HEK293 (cell line): ENCODE measurements around the gene BABAM1.

Experiments used
- CTCF ChIA-PET: fragments of 350-600 bp; formaldehyde crosslinking; extraction: SDS; loops from one replicate; lab custom pipeline; 2021; ENCODE audit warnings: antibody characterized with exemption; lab: Yijun Ruan, JAX
- POLR2A ChIA-PET: fragments of 300-600 bp; formaldehyde crosslinking; extraction: SDS; loops from one replicate; lab custom pipeline; 2020; ENCODE audit warnings: antibody characterized with exemption, inconsistent platforms; lab: Yijun Ruan, JAX
- H3K27ac ChIP-seq: fragments of 200-500 bp; sonication (Bioruptor generic); 2 replicates; pipeline ENCODE4 v1.5.1; 2014; ENCODE audit warnings: low read depth, low read length, control low read depth, inconsistent platforms; ENCODE audit errors: extremely low read depth
- H3K36me3 ChIP-seq, 2 experiments: fragments of 200-500 bp in 1 of 2; sonication (Bioruptor generic) in 1 of 2; 1 replicate in 1 of 2; 2 replicates in 1 of 2; pipeline ENCODE4 v1.5.1; 2014 to 2017; ENCODE audit warnings: inconsistent platforms in 2 of 2, low read length in 2 of 2; ENCODE audit not compliant: control insufficient read depth in 2 of 2, insufficient read depth in 1 of 2
- H3K4me1 ChIP-seq: fragments of 200-500 bp; sonication (Bioruptor generic); 2 replicates; pipeline ENCODE4 v1.5.1; 2014; ENCODE audit warnings: mild to moderate bottlenecking, low read length, inconsistent platforms; ENCODE audit not compliant: control insufficient read depth, insufficient read depth
- H3K4me3 ChIP-seq: 2 replicates; pipeline ENCODE4 v1.5.1; 2011; ENCODE audit warnings: low read depth, mild to moderate bottlenecking, control low read depth, low read length, moderate library complexity
- H3K9me3 ChIP-seq: fragments of 200-500 bp; sonication (Bioruptor generic); 2 replicates; pipeline ENCODE4 v1.5.1; 2014; ENCODE audit warnings: low read depth, low read length, inconsistent platforms; ENCODE audit not compliant: control insufficient read depth, insufficient read depth
- GLIS1 ChIP-seq: fragments of 450-650 bp; formaldehyde crosslinking; IDR thresholded peaks from 2 replicates; pipeline ENCODE4 v1.5.1; 2016; ENCODE audit warnings: missing biosample characterization, missing genetic modification characterization
- GLIS2 ChIP-seq: fragments of 450-650 bp; formaldehyde crosslinking; IDR thresholded peaks from 2 replicates; pipeline ENCODE4 v1.5.1; 2016; ENCODE audit warnings: missing biosample characterization, missing genetic modification characterization
- IKZF3 ChIP-seq: fragments of 450-650 bp; IDR thresholded peaks from 2 replicates; pipeline ENCODE4 v1.5.0; 2018; ENCODE audit warnings: missing biosample characterization, mild to moderate bottlenecking, missing genetic modification characterization, moderate library complexity
- KLF16 ChIP-seq: fragments of 450-650 bp; formaldehyde crosslinking; IDR thresholded peaks from 2 replicates; pipeline ENCODE4 v1.5.1; 2017; ENCODE audit warnings: missing biosample characterization, missing genetic modification characterization
- OSR2 ChIP-seq: fragments of 450-650 bp; formaldehyde crosslinking; IDR thresholded peaks from 2 replicates; pipeline ENCODE4 v1.5.1; 2016; ENCODE audit warnings: missing biosample characterization, missing genetic modification characterization
- PRDM10 ChIP-seq: fragments of 450-650 bp; formaldehyde crosslinking; IDR thresholded peaks from 2 replicates; pipeline ENCODE4 v1.5.1; 2016; ENCODE audit warnings: missing biosample characterization, missing genetic modification characterization
- PRDM4 ChIP-seq: fragments of 450-650 bp; formaldehyde crosslinking; IDR thresholded peaks from 2 replicates; pipeline ENCODE4 v1.5.1; 2017; ENCODE audit warnings: missing biosample characterization, missing genetic modification characterization
- SCRT1 ChIP-seq: fragments of 450-650 bp; formaldehyde crosslinking; IDR thresholded peaks from 2 replicates; pipeline ENCODE4 v1.5.1; 2016; ENCODE audit warnings: missing biosample characterization, missing genetic modification characterization, borderline replicate concordance
- SCRT2 ChIP-seq: fragments of 450-650 bp; formaldehyde crosslinking; IDR thresholded peaks from 2 replicates; pipeline ENCODE4 v1.5.1; 2016; ENCODE audit warnings: missing biosample characterization, missing genetic modification characterization
- TCF7L2 ChIP-seq: IDR thresholded peaks from 2 replicates; pipeline ENCODE4 v1.6.1; 2011; ENCODE audit warnings: low read depth, mild to moderate bottlenecking, inconsistent platforms, low read length, moderate library complexity, borderline replicate concordance
- ZBTB26 ChIP-seq: fragments of 450-650 bp; formaldehyde crosslinking; optimal IDR thresholded peaks from 2 replicates; pipeline ENCODE3; 2016; ENCODE audit warnings: missing biosample characterization, mild to moderate bottlenecking, missing genetic modification characterization
- ZBTB6 ChIP-seq: fragments of 450-650 bp; formaldehyde crosslinking; IDR thresholded peaks from 2 replicates; pipeline ENCODE4 v1.5.1; 2017; ENCODE audit warnings: missing biosample characterization, missing genetic modification characterization
- ZEB2 ChIP-seq: fragments of 450-650 bp; formaldehyde crosslinking; IDR thresholded peaks from 2 replicates; pipeline ENCODE4 v1.5.1; 2016; ENCODE audit warnings: missing biosample characterization, missing genetic modification characterization
- ZNF169 ChIP-seq: fragments of 450-650 bp; formaldehyde crosslinking; IDR thresholded peaks from 2 replicates; pipeline ENCODE4 v1.5.1; 2016; ENCODE audit warnings: missing biosample characterization, missing genetic modification characterization
- ZNF174 ChIP-seq: fragments of 450-650 bp; formaldehyde crosslinking; IDR thresholded peaks from 2 replicates; pipeline ENCODE4 v1.5.0; 2017; ENCODE audit warnings: missing biosample characterization, mild to moderate bottlenecking, missing genetic modification characterization
- ZNF23 ChIP-seq: fragments of 450-650 bp; formaldehyde crosslinking; IDR thresholded peaks from 2 replicates; pipeline ENCODE4 v1.5.1; 2016; ENCODE audit warnings: missing biosample characterization, missing genetic modification characterization, borderline replicate concordance
- ZNF366 ChIP-seq: fragments of 450-650 bp; formaldehyde crosslinking; conservative IDR thresholded peaks from 2 replicates; pipeline ENCODE4 v1.5.1; 2016; ENCODE audit warnings: missing biosample characterization, missing genetic modification characterization
- ZNF473 ChIP-seq: fragments of 450-650 bp; formaldehyde crosslinking; IDR thresholded peaks from 2 replicates; pipeline ENCODE4 v1.5.1; 2017; ENCODE audit warnings: missing biosample characterization, missing genetic modification characterization
- ZNF510 ChIP-seq: fragments of 450-650 bp; formaldehyde crosslinking; IDR thresholded peaks from 2 replicates; pipeline ENCODE4 v1.5.1; 2018; ENCODE audit warnings: mild to moderate bottlenecking, missing genetic modification characterization, missing biosample characterization; ENCODE audit not compliant: insufficient replicate concordance

BABAM1 gene

GRCh38 chr19:17282488-17283125 is 15.4 kb downstream of the BABAM1 start (continued):
- TF ChIP-seq PRDM10: peak; percentile 78
- peak; percentile 27; the same call in 1 of the 2 replicates for TF ChIP-seq ZBTB6 (tag by site-specific recombination)
- TF ChIP-seq ZBTB26 (tag by site-specific recombination): peak; percentile 77
- no peak for TF ChIP-seq ZNF473 (tag by site-specific recombination)
- TF ChIP-seq IKZF3 (tag by site-specific recombination): peak; percentile 29; the same call in 1 of the 2 replicates
- no peak for TF ChIP-seq TCF7L2
- TF ChIP-seq ZNF169: no peak
- TF ChIP-seq ZNF23 (tag by site-specific recombination): no peak
- peak; percentile 63; the same call in 1 of the 2 replicates for TF ChIP-seq ZEB2 (tag by site-specific recombination)
- TF ChIP-seq ZNF366 (tag by site-specific recombination): peak; percentile 89

- ChIA-PET POLR2A (no interaction called here), CTCF (interaction anchor here (0.6 to 4.1 kb wide), 15 partner anchors 18 to 1884 kb away, joined by 3 to 37 read pairs (median 4); partner anchors contain the start of genes ABHD8, BABAM1, MRPL34 and USHBP1)
- no peak overlapping the region for H3K27ac ChIP-seq
- H3K36me3 ChIP-seq: peaks cover 0 to 6% of the 10 kb centered on the region in 2 experiments; a peak in 1 of 3 replicates
- no peaks in the 10 kb centered on the region for H3K4me1 ChIP-seq
- H3K9me3 ChIP-seq: no peaks in the 10 kb centered on the region
- no peak overlapping the region for H3K4me3 ChIP-seq
- TF ChIP-seq SCRT2 (peak; percentile 98), PRDM4 (tag by site-specific recombination) (no peak), ZNF174 (no peak), SCRT1 (tag by site-specific recombination) (peak; percentile 99), OSR2 (tag by site-specific recombination) (no peak), ZNF510 (tag by site-specific recombination) (no peak), GLIS1 (tag by site-specific recombination) (peak; percentile 90), GLIS2 (tag by site-specific recombination) (peak; percentile 23; the same call in 1 of the 2 replicates), KLF16 (tag by site-specific recombination) (no peak)
Observed at GRCh38 chr19:17283504-17283996, 16.3 kb downstream of the BABAM1 start.
